NB4 (cell line): ENCODE results near the gene BATF2.

Experiments used
- CTCF ChIP-seq: IDR thresholded peaks from one replicate; pipeline ENCODE4 v1.5.1; 2012; ENCODE audit warnings: low read depth, low read length
- MAX ChIP-seq: IDR thresholded peaks from 2 replicates; pipeline ENCODE4 v1.6.1; 2011; ENCODE audit warnings: low read depth, low read length
- POLR2A ChIP-seq: IDR thresholded peaks from 2 replicates; pipeline ENCODE4 v1.6.1; 2011; ENCODE audit warnings: mild to moderate bottlenecking; ENCODE audit not compliant: insufficient read length; ENCODE audit errors: extremely low read depth

GRCh38 chr11:65035579-65035978 is 38.8 kb upstream of the BATF2 start:
- TF ChIP-seq CTCF (no peak), MAX (no peak), POLR2A (no peak)
